Liver (tissue), 9 donors: Measurements from ENCODE around the gene PRKCH. TPM values are rescaled to one million over a fixed set of nuclear protein-coding genes. Genes with fewer than 3 reads are reported as not detected.

ENCODE experiments used
- DNase-seq: peaks from one replicate; pipeline ENCODE4 v3.0.0-alpha.2; 2017; ENCODE audit warnings: low spot score
- H3K27ac ChIP-seq, 2 donors: one replicate each; pipeline ENCODE4 v1.7.0; 2013; ENCODE audit warnings: inconsistent platforms in 2 of 2, low read length in 2 of 2, control low read depth in 1 of 2, low read depth in 1 of 2, mild to moderate bottlenecking in 1 of 2
- H3K27me3 ChIP-seq, 4 donors: one replicate each; pipeline versions ENCODE4 v1.6.1 to v1.7.0; 2013; ENCODE audit warnings: low read length in 3 of 4, inconsistent platforms in 1 of 4, mild to moderate bottlenecking in 1 of 4, moderate library complexity in 1 of 4; ENCODE audit not compliant: control insufficient read depth in 4 of 4, insufficient read depth in 4 of 4
- H3K36me3 ChIP-seq, 4 donors: one replicate each; pipeline versions ENCODE4 v1.6.1 to v1.7.0; 2013; ENCODE audit warnings: low read length in 3 of 4, mild to moderate bottlenecking in 3 of 4, low read depth in 1 of 4, moderate library complexity in 1 of 4; ENCODE audit not compliant: control insufficient read depth in 4 of 4, insufficient read depth in 3 of 4
- H3K4me1 ChIP-seq, 4 donors: one replicate each; pipeline versions ENCODE4 v1.6.1 to v1.7.0; 2013; ENCODE audit warnings: low read length in 3 of 4, mild to moderate bottlenecking in 3 of 4, moderate library complexity in 1 of 4; ENCODE audit not compliant: control insufficient read depth in 4 of 4, insufficient read depth in 4 of 4
- H3K4me3 ChIP-seq, 3 donors: one replicate each; pipeline versions ENCODE4 v1.6.1 to v1.7.0; 2013; ENCODE audit warnings: low read length in 3 of 3, control low read depth in 1 of 3, low read depth in 1 of 3, mild to moderate bottlenecking in 1 of 3
- H3K9ac ChIP-seq, 2 donors: one replicate each; pipeline ENCODE4 v1.7.0; 2013; ENCODE audit warnings: low read length in 2 of 2, mild to moderate bottlenecking in 2 of 2, moderate library complexity in 2 of 2, control low read depth in 1 of 2, low read depth in 1 of 2
- H3K9me3 ChIP-seq, 4 donors: one replicate each; pipeline versions ENCODE4 v1.6.1 to v1.7.0; 2013; ENCODE audit warnings: low read length in 3 of 4; ENCODE audit not compliant: control insufficient read depth in 4 of 4
- EGR1 ChIP-seq, 2 donors: IDR thresholded peaks; 2 replicates each; pipeline ENCODE4 v1.6.1; 2016 to 2018; ENCODE audit warnings: antibody characterized with exemption in 2 of 2, low read depth in 2 of 2
- FOXA1 ChIP-seq: IDR thresholded peaks from 2 replicates; pipeline ENCODE4 v1.6.1; 2016; ENCODE audit warnings: antibody characterized with exemption
- FOXA2 ChIP-seq: IDR thresholded peaks from 2 replicates; pipeline ENCODE4 v1.6.1; 2016; ENCODE audit warnings: antibody characterized with exemption
- GABPA ChIP-seq, 2 donors: IDR thresholded peaks in 1 of 2; conservative IDR thresholded peaks in 1 of 2; 2 replicates each; pipeline ENCODE4 v1.6.1; 2016; ENCODE audit warnings: antibody characterized with exemption in 2 of 2, mild to moderate bottlenecking in 1 of 2, moderate library complexity in 1 of 2
- HNF4A ChIP-seq, 2 donors: conservative IDR thresholded peaks; 2 replicates each; pipeline ENCODE4 v1.6.1; 2016; ENCODE audit warnings: antibody characterized with exemption in 2 of 2, mild to moderate bottlenecking in 2 of 2
- HNF4G ChIP-seq: IDR thresholded peaks from 2 replicates; pipeline ENCODE4 v1.6.1; 2016; ENCODE audit warnings: antibody characterized with exemption
- JUND ChIP-seq, 2 donors: IDR thresholded peaks; 2 replicates each; pipeline ENCODE4 v1.6.1; 2016; ENCODE audit warnings: antibody characterized with exemption in 2 of 2
- NR2F2 ChIP-seq: IDR thresholded peaks from 2 replicates; pipeline ENCODE4 v1.6.1; 2016; ENCODE audit warnings: antibody characterized with exemption
- RAD21 ChIP-seq, 2 donors: IDR thresholded peaks; 2 replicates each; pipeline ENCODE4 v1.6.1; 2016; ENCODE audit warnings: antibody characterized with exemption in 2 of 2, mild to moderate bottlenecking in 2 of 2
- RXRA ChIP-seq, 2 donors: IDR thresholded peaks; 2 replicates each; pipeline ENCODE4 v1.6.1; 2017 to 2018; ENCODE audit warnings: antibody characterized with exemption in 2 of 2, mild to moderate bottlenecking in 1 of 2
- SP1 ChIP-seq: IDR thresholded peaks from 2 replicates; pipeline ENCODE4 v1.6.1; 2018; ENCODE audit warnings: antibody characterized with exemption, mild to moderate bottlenecking
- TAF1 ChIP-seq: conservative IDR thresholded peaks from 2 replicates; pipeline ENCODE4 v1.6.1; 2016; ENCODE audit warnings: antibody characterized with exemption, mild to moderate bottlenecking
- YY1 ChIP-seq: IDR thresholded peaks from 2 replicates; pipeline ENCODE4 v1.6.1; 2016; ENCODE audit warnings: antibody characterized with exemption, mild to moderate bottlenecking
- WGBS: extraction: QIAGEN DNeasy Blood & Tissue Kit; methylation state at CpG from one replicate; pipeline ENCODE4 v1.1.7; 2013; 5-methylcytosine and 5-hydroxymethylcytosine counted together
- polyA plus RNA-seq, 2 donors: library from polyadenylated mRNA; stranded (reverse) in 1 of 2; unstranded in 1 of 2; fragments of 200-250 nt in 1 of 2; fragments of >200 nt in 1 of 2; fragmentation: Nextera tagmentation in 1 of 2; extraction: Ambion mirVana in 1 of 2; gene quantifications; one replicate each; pipeline versions ENCODE4 v1.2.1 to v1.2.3, GENCODE V29; 2013 to 2015
- total RNA-seq, 2 donors: library from RNA; depleted of rRNA; stranded (reverse); fragments of >200 nt; gene quantifications; one replicate each; pipeline ENCODE4 v1.2.3, GENCODE V29; 2014
- TF ChIP-seq, protein P1 (sequence below): IDR thresholded peaks from 2 replicates; pipeline ENCODE4 v1.6.1; 2016; ENCODE audit warnings: antibody characterized with exemption, mild to moderate bottlenecking
- TF ChIP-seq, protein P2 (sequence below): IDR thresholded peaks from 2 replicates; pipeline ENCODE4 v1.6.1; 2016; ENCODE audit warnings: antibody characterized with exemption
- TF ChIP-seq, protein P3 (sequence below): IDR thresholded peaks from 2 replicates; pipeline ENCODE4 v1.6.1; 2016; ENCODE audit warnings: antibody characterized with exemption
- TF ChIP-seq, protein P4 (sequence below): fragments of 150-350 bp; IDR thresholded peaks from 2 replicates; pipeline ENCODE4 v1.5.1; 2017; ENCODE audit warnings: improper control_type of control experiment, low read depth, low read length; ENCODE audit not compliant: missing input control
- donor health status: healthy.
- donor health status: healthy.
- donor health status: healthy.
- donor health status: healthy.
- donor health status: healthy.

PRKCH gene
- total and polyA plus RNA-seq, 4 donors: 3.9 to 13.7 (median 7.0) TPM

DNA sequence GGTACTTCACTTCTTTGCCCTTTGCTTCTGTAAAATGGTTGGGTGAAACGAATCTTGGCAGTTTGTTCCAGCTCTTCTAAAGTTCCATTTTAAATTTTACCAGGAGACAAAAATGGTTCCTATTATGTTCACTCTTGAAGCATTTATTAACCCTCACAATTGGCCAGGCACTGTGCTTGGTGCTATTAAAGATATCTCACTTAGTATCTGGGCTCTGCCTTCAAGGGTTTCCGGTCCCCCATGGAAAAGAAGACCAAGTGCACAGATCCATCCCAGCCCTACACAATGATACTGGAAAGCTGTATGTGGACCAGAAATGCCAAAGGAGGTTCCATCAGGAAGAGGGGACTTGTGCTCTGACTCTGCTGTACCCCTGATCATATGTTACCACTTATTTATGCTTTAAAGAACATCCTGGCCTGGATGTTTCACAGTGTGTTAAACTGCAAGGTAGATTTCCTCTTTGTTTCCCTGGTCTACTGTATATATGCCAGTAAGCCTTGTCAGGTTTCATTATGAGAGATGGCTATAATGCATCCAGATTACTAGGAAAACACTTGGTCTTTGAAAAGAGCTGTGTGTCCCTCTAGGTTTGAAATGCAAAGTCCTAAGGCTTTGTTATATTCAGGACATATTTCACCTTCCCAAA is 154.8 kb downstream of the PRKCH start:
- Histone ChIP-seq H3K9me3 (no peaks in the 10 kb centered on the region), H3K4me1 (peaks cover 4 to 16% (median 9%) of the 10 kb centered on the region in 4 donors), H3K9ac (peak overlapping the region in 1 of 2 donors; percentile 55), H3K4me3 (no peak overlapping the region), H3K36me3 (no peaks in the 10 kb centered on the region), H3K27ac (peak overlapping the region; percentile 76 to 82), H3K27me3 (no peaks in the 10 kb centered on the region)
- DNase-seq: no peak
- WGBS: 79% methylated on average over 2 of the region's 2 CpGs
- TF ChIP-seq, protein P1, sequence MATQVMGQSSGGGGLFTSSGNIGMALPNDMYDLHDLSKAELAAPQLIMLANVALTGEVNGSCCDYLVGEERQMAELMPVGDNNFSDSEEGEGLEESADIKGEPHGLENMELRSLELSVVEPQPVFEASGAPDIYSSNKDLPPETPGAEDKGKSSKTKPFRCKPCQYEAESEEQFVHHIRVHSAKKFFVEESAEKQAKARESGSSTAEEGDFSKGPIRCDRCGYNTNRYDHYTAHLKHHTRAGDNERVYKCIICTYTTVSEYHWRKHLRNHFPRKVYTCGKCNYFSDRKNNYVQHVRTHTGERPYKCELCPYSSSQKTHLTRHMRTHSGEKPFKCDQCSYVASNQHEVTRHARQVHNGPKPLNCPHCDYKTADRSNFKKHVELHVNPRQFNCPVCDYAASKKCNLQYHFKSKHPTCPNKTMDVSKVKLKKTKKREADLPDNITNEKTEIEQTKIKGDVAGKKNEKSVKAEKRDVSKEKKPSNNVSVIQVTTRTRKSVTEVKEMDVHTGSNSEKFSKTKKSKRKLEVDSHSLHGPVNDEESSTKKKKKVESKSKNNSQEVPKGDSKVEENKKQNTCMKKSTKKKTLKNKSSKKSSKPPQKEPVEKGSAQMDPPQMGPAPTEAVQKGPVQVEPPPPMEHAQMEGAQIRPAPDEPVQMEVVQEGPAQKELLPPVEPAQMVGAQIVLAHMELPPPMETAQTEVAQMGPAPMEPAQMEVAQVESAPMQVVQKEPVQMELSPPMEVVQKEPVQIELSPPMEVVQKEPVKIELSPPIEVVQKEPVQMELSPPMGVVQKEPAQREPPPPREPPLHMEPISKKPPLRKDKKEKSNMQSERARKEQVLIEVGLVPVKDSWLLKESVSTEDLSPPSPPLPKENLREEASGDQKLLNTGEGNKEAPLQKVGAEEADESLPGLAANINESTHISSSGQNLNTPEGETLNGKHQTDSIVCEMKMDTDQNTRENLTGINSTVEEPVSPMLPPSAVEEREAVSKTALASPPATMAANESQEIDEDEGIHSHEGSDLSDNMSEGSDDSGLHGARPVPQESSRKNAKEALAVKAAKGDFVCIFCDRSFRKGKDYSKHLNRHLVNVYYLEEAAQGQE: no peak
- TF ChIP-seq JUND (IDR thresholded peaks at IDR 0.05) (no peak), TAF1 (no peak), RXRA (IDR thresholded peaks at IDR 0.05) (no peak), HNF4G (no peak), FOXA1 (no peak), NR2F2 (no peak), GABPA (IDR thresholded peaks at IDR 0.05 in 1 of 2, conservative IDR thresholded peaks at IDR 0.05 in 1 of 2) (no peak), SP1 (no peak), YY1 (no peak), RAD21 (IDR thresholded peaks at IDR 0.05) (no peak), FOXA2 (no peak), HNF4A (conservative IDR thresholded peaks at IDR 0.05) (no peak), EGR1 (IDR thresholded peaks at IDR 0.05; ENCODE audit: low read depth in 2 of 2) (no peak)
- TF ChIP-seq, protein P2, sequence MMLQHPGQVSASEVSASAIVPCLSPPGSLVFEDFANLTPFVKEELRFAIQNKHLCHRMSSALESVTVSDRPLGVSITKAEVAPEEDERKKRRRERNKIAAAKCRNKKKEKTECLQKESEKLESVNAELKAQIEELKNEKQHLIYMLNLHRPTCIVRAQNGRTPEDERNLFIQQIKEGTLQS: no peak
- TF ChIP-seq, protein P3, sequence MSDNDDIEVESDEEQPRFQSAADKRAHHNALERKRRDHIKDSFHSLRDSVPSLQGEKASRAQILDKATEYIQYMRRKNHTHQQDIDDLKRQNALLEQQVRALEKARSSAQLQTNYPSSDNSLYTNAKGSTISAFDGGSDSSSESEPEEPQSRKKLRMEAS: no peak

DNA sequence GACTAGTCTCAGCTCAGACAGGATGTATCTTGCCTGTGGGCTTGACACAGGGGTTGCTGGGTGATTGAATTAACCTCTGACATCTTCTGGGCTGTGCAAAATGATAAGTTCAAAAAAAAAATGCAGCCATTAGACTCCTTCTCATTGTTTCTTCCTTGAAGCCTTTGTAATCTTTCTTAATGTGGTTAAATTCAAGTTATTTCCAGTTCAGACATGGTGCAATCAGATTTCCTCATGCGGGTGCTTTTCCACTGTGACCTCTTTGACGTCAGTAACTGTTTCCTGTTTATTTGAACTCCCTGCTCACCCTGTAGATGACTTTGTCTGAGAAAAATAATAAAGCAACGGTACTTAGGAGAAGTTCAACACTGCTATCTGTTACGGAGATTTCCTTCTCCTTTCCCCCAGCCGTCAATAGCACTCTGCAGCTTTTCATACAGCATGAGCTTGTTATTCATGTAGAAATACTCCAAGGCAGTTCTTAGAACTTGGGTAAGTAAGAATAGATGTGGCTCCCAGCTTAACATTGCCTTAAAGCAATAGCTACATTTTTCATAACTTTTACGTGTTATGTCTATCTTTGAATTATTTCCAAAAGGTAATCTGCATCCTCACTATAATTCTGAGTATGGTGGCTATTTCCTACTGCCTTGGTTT is 155.5 kb downstream of the PRKCH start:
- WGBS: 23% methylated on average over 6 of the region's 6 CpGs
- peaks cover 4 to 16% (median 9%) of the 10 kb centered on the region in 4 donors for H3K4me1 ChIP-seq
- H3K27me3 ChIP-seq: no peaks in the 10 kb centered on the region
- no peak overlapping the region for H3K4me3 ChIP-seq
- no peaks in the 10 kb centered on the region for H3K36me3 ChIP-seq
- DNase-seq: no peak
- H3K27ac ChIP-seq: peak overlapping the region; percentile 76 to 82
- H3K9ac ChIP-seq: peak overlapping the region; percentile 58 to 77
- H3K9me3 ChIP-seq: no peaks in the 10 kb centered on the region
- TF ChIP-seq RAD21 (IDR thresholded peaks at IDR 0.05) (peak; percentile 59 to 71), JUND (IDR thresholded peaks at IDR 0.05) (peak; percentile 81 to 87), NR2F2 (peak; percentile 99), SP1 (peak; percentile 94), FOXA2 (peak; percentile 44), RXRA (IDR thresholded peaks at IDR 0.05) (peak; percentile 91 to 94), HNF4G (no peak), FOXA1 (peak; percentile 38), HNF4A (conservative IDR thresholded peaks at IDR 0.05) (peak; percentile 60 to 64), TAF1 (peak; percentile 3), YY1 (peak; percentile 80), GABPA (IDR thresholded peaks at IDR 0.05 in 1 of 2, conservative IDR thresholded peaks at IDR 0.05 in 1 of 2) (peak; percentile 44 to 67), EGR1 (IDR thresholded peaks at IDR 0.05; ENCODE audit: low read depth in 2 of 2) (peak; percentile 50 to 90)
- TF ChIP-seq, protein P3: peak; percentile 93
- TF ChIP-seq, protein P4, sequence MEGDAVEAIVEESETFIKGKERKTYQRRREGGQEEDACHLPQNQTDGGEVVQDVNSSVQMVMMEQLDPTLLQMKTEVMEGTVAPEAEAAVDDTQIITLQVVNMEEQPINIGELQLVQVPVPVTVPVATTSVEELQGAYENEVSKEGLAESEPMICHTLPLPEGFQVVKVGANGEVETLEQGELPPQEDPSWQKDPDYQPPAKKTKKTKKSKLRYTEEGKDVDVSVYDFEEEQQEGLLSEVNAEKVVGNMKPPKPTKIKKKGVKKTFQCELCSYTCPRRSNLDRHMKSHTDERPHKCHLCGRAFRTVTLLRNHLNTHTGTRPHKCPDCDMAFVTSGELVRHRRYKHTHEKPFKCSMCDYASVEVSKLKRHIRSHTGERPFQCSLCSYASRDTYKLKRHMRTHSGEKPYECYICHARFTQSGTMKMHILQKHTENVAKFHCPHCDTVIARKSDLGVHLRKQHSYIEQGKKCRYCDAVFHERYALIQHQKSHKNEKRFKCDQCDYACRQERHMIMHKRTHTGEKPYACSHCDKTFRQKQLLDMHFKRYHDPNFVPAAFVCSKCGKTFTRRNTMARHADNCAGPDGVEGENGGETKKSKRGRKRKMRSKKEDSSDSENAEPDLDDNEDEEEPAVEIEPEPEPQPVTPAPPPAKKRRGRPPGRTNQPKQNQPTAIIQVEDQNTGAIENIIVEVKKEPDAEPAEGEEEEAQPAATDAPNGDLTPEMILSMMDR: no peak
- TF ChIP-seq, protein P1: peak; percentile 69
